ENCODE results near the gene RAB4A. TPM values are rescaled to one million over a fixed set of nuclear protein-coding genes. Genes with fewer than 3 reads are reported as not detected.

Gene RAB4A
- total and polyA plus RNA-seq, 3 donors from 2014 or later = 27.2 to 55.1 (median 30.2) TPM

DNA sequence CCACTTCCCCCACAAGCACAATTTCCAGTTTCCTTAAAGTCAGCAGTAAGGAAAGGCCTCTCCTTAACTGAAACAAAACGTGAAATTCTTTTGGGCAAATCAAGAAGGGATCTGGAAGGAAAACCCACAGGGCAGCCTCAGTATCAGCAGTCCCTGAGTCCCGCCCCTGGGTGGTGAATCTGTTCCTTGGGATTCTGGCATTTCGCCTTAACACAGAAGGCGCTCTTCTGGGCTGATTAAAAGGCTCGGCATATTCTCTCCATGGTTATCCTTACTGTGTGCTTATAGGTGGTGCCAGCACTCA is 12.2 kb upstream of the RAB4A start:
- Histone ChIP-seq H3K27me3 (no peaks in the 10 kb centered on the region), H3K4me1 (peaks cover 5% of the 10 kb centered on the region), H3K4me3 (no peak overlapping the region), H3K36me3 (ENCODE audit: low read depth, missing control alignments) (no peaks in the 10 kb centered on the region), H3K9me3 (no peaks in the 10 kb centered on the region), H3K27ac (no peak overlapping the region)
- peak; percentile 26 for DNase-seq
- WGBS, 2 donors = 45 to 69% methylated on average over 5 of the region's 5 CpGs
- intact Hi-C loops (cut with DNase I; ENCODE audit: low total_unique reads) = no loop called here
- TF ChIP-seq, protein P1, sequence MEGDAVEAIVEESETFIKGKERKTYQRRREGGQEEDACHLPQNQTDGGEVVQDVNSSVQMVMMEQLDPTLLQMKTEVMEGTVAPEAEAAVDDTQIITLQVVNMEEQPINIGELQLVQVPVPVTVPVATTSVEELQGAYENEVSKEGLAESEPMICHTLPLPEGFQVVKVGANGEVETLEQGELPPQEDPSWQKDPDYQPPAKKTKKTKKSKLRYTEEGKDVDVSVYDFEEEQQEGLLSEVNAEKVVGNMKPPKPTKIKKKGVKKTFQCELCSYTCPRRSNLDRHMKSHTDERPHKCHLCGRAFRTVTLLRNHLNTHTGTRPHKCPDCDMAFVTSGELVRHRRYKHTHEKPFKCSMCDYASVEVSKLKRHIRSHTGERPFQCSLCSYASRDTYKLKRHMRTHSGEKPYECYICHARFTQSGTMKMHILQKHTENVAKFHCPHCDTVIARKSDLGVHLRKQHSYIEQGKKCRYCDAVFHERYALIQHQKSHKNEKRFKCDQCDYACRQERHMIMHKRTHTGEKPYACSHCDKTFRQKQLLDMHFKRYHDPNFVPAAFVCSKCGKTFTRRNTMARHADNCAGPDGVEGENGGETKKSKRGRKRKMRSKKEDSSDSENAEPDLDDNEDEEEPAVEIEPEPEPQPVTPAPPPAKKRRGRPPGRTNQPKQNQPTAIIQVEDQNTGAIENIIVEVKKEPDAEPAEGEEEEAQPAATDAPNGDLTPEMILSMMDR (IDR thresholded peaks at IDR 0.05) = no peak
- no peak for TF ChIP-seq POLR2A (IDR thresholded peaks at IDR 0.05)

- intact Hi-C loops (cut with DNase I; ENCODE audit: low total_unique reads) = no loop called here
- WGBS, 2 donors = 74 to 75% methylated on average over 3 of the region's 3 CpGs
- TF ChIP-seq POLR2A (IDR thresholded peaks at IDR 0.05) = no peak
- TF ChIP-seq, protein P1 (IDR thresholded peaks at IDR 0.05) = no peak
- no peak overlapping the region for H3K4me3 ChIP-seq
- DNase-seq = no peak
- H3K27ac ChIP-seq = no peak overlapping the region
- H3K27me3 ChIP-seq = no peaks in the 10 kb centered on the region
- H3K9me3 ChIP-seq = no peaks in the 10 kb centered on the region
- peaks cover 5% of the 10 kb centered on the region for H3K4me1 ChIP-seq
- H3K36me3 ChIP-seq (ENCODE audit: low read depth, missing control alignments) = no peaks in the 10 kb centered on the region
Measured at GRCh38 chr1:229260297-229260696, 10.6 kb upstream of the RAB4A start.

DNA sequence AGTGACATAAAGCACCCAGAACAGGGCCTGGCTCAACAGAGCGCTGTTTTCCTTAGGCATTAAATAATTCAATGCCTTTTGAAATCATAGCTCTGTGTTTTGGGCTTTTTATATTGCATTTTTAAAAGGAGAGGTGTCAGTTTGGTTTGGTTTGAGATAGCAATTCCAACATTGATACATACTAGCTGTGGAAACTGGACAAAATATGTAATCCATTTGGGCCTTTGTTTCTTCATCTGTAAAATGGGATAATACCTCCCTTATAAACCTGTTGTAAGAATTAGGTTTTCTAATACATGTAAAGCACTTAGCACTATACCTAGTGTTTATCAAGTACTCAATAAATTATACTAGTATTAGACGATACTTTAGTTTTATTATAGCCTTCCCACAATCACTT is 8.7 kb upstream of the RAB4A start:
- intact Hi-C loops (cut with DNase I; ENCODE audit: low total_unique reads) = no loop called here
- no peaks in the 10 kb centered on the region for H3K9me3 ChIP-seq
- WGBS, 2 donors = 83 to 94% methylated on average over 2 of the region's 2 CpGs

DNA sequence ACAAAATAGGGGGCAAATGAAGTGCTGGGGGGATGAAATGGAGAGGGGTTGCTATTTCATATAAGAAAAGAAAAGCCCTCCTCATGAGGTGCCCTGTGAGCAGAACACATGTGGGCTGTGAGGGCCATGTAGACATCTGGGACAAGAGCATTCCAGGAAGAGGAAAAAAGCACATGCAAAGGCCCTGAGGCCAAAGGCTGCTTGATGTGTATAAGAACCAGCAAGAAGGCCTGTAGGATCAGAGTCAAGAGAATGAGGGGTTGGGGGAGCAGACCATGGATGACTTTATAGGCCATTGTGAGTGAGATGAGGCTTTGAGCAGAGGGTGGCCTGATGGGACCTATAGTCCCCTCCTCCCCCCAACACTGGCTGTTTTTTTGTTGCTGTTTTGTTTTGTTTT is 7.7 kb upstream of the RAB4A start:
- TF ChIP-seq POLR2A (IDR thresholded peaks at IDR 0.05) = no peak
- TF ChIP-seq, protein P1 (IDR thresholded peaks at IDR 0.05) = no peak

More for the DNA sequence above, 8.7 kb upstream of the RAB4A start:
- DNase-seq = no peak
- Histone ChIP-seq H3K4me1 (peaks cover 5% of the 10 kb centered on the region), H3K36me3 (ENCODE audit: low read depth, missing control alignments) (no peaks in the 10 kb centered on the region), H3K27me3 (no peaks in the 10 kb centered on the region), H3K4me3 (no peak overlapping the region), H3K27ac (no peak overlapping the region)
- no peak for TF ChIP-seq POLR2A (IDR thresholded peaks at IDR 0.05)
- TF ChIP-seq, protein P1 (IDR thresholded peaks at IDR 0.05) = no peak

DNA sequence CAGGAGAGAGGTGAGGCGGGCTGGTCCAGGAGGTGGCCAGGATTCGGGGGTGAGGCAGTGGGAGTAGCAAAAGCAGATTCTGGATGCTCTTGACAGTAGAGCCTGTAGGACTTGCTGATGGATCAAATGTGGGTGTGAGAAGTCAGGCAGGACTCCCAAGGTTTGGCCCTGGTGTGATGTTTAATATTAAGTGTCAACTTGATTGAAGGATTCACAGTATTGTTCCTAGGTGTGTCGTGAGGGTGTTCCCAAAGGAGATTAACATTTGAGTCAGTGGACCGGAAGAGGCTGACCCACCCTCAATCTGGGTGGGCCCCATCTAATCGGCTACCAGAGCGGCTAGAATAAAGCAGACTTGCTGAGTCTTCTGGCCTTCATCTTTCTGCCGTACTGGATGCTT is 6.8 kb upstream of the RAB4A start:
- TF ChIP-seq, protein P1 (IDR thresholded peaks at IDR 0.05) = no peak
- no peak for TF ChIP-seq POLR2A (IDR thresholded peaks at IDR 0.05)
- Histone ChIP-seq H3K36me3 (ENCODE audit: low read depth, missing control alignments) (no peaks in the 10 kb centered on the region), H3K27me3 (no peaks in the 10 kb centered on the region), H3K27ac (no peak overlapping the region), H3K4me3 (no peak overlapping the region), H3K9me3 (no peaks in the 10 kb centered on the region), H3K4me1 (no peaks in the 10 kb centered on the region)
- WGBS, 2 donors = 87 to 91% methylated on average over 7 of the region's 7 CpGs
- DNase-seq = no peak
- intact Hi-C loops (cut with DNase I; ENCODE audit: low total_unique reads) = no loop called here

More for the DNA sequence above, 7.7 kb upstream of the RAB4A start:
- Histone ChIP-seq H3K9me3 (no peaks in the 10 kb centered on the region), H3K27ac (no peak overlapping the region), H3K4me3 (no peak overlapping the region), H3K27me3 (no peaks in the 10 kb centered on the region), H3K36me3 (ENCODE audit: low read depth, missing control alignments) (no peaks in the 10 kb centered on the region), H3K4me1 (peaks cover 4% of the 10 kb centered on the region)
- intact Hi-C loops (cut with DNase I; ENCODE audit: low total_unique reads) = no loop called here
- no peak for DNase-seq
